Activated CD4-positive, alpha-beta T cell treated with anti-CD3 and anti-CD28 coated beads, Interleukin-2, amount 10 ng/mL, durations not matched to agents 24 days and 14 days (primary cell): ENCODE data around the gene ING5. TPM values are rescaled to one million over a fixed set of nuclear protein-coding genes. Genes with fewer than 3 reads are reported as not detected.

Experiments used
- DNase-seq: peaks from one replicate; pipeline ENCODE4 v3.0.0; 2022
- H3K27ac Mint-ChIP-seq: one replicate; pipeline ENCODE4 v1.8.0; 2022; ENCODE audit warnings: mild to moderate bottlenecking, mixed read lengths
- H3K27me3 Mint-ChIP-seq: one replicate; pipeline ENCODE4 v1.8.0; 2022; ENCODE audit warnings: mixed read lengths
- H3K36me3 Mint-ChIP-seq: one replicate; pipeline ENCODE4 v1.8.0; 2022; ENCODE audit warnings: low read depth, mild to moderate bottlenecking, mixed read lengths
- H3K4me1 Mint-ChIP-seq: one replicate; pipeline ENCODE4 v1.8.0; 2021; ENCODE audit warnings: mixed read lengths
- H3K4me3 Mint-ChIP-seq: one replicate; pipeline ENCODE4 v1.8.0; 2022; ENCODE audit warnings: mild to moderate bottlenecking, moderate library complexity, mixed read lengths
- H3K9me3 Mint-ChIP-seq: one replicate; pipeline ENCODE4 v1.8.0; 2021; ENCODE audit warnings: mixed read lengths
- intact Hi-C: fragments of 100-400 bp; cut with micrococcal nuclease; formaldehyde crosslinking; loops from one replicate; pipeline ENCODE4 v1.15.1; 2023
- total RNA-seq: library from RNA; stranded (reverse); gene quantifications from 2 replicates; pipeline ENCODE4 v1.2.3, GENCODE V29; 2022

The ING5 gene
- total RNA-seq, 1 donor from 2014 or later = 55.3 TPM

DNA sequence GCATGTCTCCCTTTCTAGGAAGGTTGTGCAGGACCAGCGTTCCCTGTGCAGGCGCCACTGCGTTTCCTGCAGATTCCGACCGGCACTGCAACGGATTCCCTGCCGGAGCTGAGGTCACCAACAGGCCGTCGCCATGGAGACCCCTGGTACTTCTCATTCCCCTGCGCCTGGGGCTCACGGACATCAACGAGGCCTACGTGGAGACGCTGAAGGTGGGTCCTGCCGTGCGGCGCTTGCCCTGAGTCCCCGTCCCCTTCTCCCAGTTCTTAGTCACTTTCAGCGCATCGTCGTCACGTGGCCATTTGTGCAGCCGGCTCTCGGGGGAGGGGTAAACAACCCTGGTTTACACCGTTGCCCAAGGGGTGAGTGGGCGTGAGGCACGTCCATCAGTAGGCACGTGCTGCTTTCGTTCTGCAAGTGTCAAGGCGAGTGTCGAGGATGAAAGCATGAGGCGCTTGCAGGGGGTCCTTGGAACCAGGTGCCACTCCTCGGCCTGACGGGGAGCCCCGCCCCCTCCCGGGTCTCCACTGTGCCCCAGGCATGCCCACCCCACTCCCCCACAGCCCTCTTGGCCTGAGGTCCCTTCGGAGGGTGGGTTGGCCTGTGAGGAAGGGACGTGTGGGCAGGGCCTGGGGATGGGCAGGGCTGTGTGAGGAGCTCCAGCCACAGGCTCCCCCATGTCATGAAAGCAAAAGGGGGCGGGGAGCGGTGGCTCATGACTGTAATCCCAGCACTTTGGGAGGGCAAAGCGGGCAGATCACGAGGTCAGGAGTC is 35.0 kb upstream of the ING5 start:
- peaks cover 21% of the 10 kb centered on the region for H3K36me3 Mint-ChIP-seq
- no peaks in the 10 kb centered on the region for H3K27me3 Mint-ChIP-seq
- no peak overlapping the region for H3K27ac Mint-ChIP-seq
- no peak for DNase-seq
- peaks cover 8% of the 10 kb centered on the region for H3K4me1 Mint-ChIP-seq
- intact Hi-C loops = no loop called here
- no peak overlapping the region for H3K4me3 Mint-ChIP-seq
- no peaks in the 10 kb centered on the region for H3K9me3 Mint-ChIP-seq

DNA sequence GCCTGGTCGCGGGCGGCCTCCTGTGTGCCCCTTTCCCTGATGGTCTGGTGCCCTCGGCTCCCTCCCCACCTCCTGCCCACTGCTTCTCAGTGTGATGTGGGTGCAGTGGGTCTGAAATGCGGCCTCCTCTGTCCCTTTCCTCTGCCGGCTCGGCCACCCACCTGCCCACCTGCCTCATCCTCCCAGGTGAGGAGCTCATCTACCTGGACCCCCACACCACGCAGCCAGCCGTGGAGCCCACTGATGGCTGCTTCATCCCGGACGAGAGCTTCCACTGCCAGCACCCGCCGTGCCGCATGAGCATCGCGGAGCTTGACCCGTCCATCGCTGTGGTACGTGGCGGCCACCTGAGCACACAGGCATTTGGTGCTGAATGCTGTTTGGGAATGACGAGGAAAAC is 33.5 kb upstream of the ING5 start:
- no peak for DNase-seq
- H3K27me3 Mint-ChIP-seq = no peaks in the 10 kb centered on the region
- H3K9me3 Mint-ChIP-seq = no peaks in the 10 kb centered on the region
- H3K4me1 Mint-ChIP-seq = peaks cover 8% of the 10 kb centered on the region
- intact Hi-C loops = no loop called here
- H3K27ac Mint-ChIP-seq = no peak overlapping the region
- H3K4me3 Mint-ChIP-seq = no peak overlapping the region
- H3K36me3 Mint-ChIP-seq = peaks cover 22% of the 10 kb centered on the region

DNA sequence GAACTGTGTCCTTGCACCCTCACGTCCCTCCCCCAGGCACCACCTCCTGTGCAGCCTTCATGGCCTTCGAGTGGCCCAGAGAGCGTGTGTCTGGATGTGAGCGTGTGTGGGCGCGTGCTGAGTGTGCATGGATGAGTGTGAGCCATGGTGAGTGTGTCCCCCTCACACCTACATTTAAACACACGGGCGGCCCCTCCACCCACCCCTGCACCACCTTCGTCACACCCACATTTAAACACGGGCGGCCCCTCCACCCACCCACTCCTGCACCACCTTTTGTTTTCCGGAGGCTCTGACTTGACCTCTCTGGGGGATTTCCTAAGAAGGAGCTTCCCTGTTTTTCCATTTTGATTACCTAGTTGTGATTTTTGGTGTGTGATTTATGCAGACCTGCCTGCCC is 33.0 kb upstream of the ING5 start:
- Mint-ChIP-seq H3K36me3 (peaks cover 23% of the 10 kb centered on the region), H3K27ac (no peak overlapping the region), H3K4me1 (peaks cover 10% of the 10 kb centered on the region), H3K27me3 (no peaks in the 10 kb centered on the region), H3K9me3 (no peaks in the 10 kb centered on the region), H3K4me3 (no peak overlapping the region)
- intact Hi-C loops = no loop called here
- no peak for DNase-seq

DNA sequence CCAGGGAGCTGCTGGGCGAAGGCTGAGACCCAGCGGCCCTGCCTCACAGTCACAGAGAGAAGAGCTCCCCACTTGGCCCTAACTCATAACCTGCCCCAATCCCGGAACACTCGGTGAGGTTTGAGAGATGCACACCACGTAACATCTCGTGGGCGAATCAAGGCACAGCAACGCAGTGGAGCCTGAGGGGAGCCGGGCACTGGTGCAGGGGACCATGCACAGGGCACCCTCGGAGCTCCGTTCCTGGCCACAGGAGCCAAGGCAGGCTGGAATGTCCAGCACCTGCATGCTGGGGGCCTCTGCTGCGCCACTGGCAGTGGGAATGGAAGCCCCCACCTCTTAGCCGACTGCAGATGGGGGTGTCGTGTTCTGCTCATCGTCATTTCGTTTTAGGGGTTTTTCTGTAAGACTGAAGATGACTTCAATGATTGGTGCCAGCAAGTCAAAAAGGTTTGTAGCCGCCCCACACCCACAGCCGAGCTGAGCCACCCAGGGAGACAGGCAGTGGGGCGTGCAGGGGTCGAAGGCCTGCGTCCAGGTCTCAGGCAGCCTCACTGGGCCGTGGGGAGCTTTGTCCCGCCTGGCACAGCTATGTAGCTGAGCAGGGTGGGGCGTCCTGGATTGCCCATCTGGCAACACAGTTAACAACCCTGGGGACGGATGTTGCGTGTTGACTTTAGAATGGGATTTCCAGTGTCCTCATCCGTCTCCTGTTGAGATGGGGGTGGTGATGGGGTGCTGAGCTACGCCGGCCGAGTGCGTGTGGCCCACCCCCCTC is 31.3 kb upstream of the ING5 start:
- DNase-seq = no peak
- Mint-ChIP-seq H3K27me3 (no peaks in the 10 kb centered on the region), H3K36me3 (peaks cover 29% of the 10 kb centered on the region), H3K4me1 (peaks cover 2% of the 10 kb centered on the region), H3K9me3 (no peaks in the 10 kb centered on the region), H3K27ac (no peak overlapping the region), H3K4me3 (no peak overlapping the region)
- intact Hi-C loops = no loop called here

DNA sequence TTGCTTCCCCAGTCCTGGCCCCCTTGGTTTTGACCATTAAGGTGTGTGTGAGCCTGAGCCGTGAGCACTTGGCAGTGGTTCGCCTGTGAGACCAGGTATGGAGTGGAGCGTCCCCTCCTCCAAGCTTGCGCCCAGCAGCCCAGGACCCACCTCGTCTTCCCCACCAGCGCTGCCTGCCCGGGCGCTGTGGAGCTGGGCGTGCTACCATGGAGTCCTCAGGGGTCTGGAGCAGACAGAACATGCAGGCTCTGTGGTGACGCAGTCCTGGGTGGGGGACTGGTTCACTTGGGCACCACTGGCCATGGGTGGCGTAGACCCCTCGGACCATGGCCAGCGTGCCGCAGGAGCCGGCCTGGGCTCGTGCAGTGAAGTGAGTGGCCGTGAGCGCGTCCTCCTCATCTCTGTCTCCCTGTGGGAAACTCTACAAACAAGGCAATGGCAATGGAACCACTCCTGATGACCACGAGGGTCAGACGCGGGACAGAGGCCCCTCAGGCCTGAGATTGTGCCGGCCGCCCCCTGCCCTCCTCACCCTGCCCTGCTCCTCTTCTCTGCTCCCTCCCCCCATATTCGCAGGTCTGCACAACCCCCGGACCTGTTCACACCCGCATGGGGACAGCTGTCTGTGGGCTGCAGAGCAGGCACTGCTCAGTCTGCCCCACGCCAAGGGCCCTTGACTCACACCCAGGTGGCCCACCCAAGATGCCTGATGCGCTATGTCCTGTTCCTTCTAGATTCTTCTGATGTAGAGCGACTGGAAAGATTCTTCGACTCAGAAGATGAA is 30.2 kb upstream of the ING5 start:
- Mint-ChIP-seq H3K36me3 (peaks cover 31% of the 10 kb centered on the region), H3K27ac (no peak overlapping the region)

DNA sequence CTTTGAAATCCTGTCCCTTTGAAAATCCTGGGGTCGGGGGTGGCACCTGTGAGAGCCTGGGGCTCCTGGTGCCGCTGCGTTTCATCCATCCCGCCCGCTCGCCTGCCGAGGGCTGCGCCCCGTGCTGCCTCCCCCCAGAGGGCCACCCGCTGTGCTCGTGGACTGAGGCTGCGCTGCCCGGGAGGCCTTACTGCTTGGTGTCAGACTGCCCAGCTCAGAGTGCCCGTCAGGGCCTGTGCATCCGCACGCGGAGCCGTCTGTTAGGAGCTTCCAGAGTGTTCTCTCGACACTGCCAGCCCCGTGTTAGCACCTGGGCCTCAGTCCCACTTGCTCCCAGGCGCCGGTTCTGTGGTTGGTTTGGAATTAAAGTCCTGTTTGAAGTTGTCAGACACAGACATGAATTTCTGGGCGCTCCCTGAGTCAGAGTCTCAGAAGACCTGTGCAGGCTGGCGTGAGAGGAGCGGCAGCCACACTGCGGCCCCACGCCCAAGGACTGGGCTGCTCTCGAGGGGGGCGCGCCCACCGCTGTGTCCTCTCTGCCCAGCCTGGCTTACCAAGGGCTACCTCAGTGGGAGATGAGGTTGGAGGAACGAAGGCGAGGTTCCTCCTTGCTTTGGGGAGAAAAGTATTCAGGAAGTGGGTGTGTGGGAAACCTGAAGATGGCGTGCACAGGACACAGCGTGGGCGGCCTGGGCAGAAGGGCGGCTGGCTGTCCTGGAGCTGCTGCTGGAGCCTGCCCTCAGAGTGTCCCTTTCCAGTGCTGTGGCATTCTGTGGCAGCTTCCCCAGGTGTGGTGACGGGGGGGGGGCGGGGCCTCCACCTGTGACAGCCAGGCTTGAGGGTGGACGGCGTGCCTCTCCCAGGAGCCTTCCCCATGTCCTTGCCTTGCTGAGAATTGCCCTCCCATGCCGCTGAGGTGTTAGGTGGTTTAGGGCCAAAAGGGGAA is 29.3 kb upstream of the ING5 start:
- no peak overlapping the region for H3K27ac Mint-ChIP-seq
- peaks cover 2% of the 10 kb centered on the region for H3K4me1 Mint-ChIP-seq
- no peak for DNase-seq
- intact Hi-C loops = no loop called here
- H3K36me3 Mint-ChIP-seq = peaks cover 31% of the 10 kb centered on the region
- H3K27me3 Mint-ChIP-seq = no peaks in the 10 kb centered on the region
- H3K9me3 Mint-ChIP-seq = no peaks in the 10 kb centered on the region
- no peak overlapping the region for H3K4me3 Mint-ChIP-seq

More for the DNA sequence above, 30.2 kb upstream of the ING5 start:
- intact Hi-C loops = no loop called here
- no peaks in the 10 kb centered on the region for H3K9me3 Mint-ChIP-seq
- no peaks in the 10 kb centered on the region for H3K27me3 Mint-ChIP-seq
- H3K4me3 Mint-ChIP-seq = no peak overlapping the region
- DNase-seq = no peak
- H3K4me1 Mint-ChIP-seq = peaks cover 2% of the 10 kb centered on the region

DNA sequence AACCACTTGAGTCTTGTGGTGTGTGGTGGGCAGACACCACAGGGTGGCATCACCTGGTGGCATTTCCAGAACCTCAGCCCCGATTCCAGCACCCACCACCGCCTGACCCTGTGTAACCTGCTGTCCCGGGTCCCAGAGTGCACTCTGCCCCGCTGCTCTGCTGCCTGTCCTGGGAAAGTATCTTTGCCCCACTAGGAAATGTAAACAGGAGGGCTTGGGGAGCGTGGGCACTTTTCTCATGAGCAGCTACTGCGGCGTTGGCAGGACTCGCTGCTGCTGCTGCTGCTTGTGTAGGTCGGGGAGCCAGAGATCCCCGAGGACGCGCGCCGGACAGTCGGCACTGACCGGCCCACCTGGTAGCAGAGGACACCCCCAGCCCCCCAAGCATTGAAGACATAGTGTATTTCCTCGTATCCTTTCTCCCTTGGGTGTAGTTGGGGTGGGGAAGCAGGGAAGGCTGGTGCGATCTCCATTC is 28.6 kb upstream of the ING5 start:
- DNase-seq = no peak
- no peak overlapping the region for H3K27ac Mint-ChIP-seq
- H3K4me3 Mint-ChIP-seq = no peak overlapping the region
- H3K27me3 Mint-ChIP-seq = no peaks in the 10 kb centered on the region
- H3K36me3 Mint-ChIP-seq = peaks cover 32% of the 10 kb centered on the region
- no peaks in the 10 kb centered on the region for H3K9me3 Mint-ChIP-seq
- intact Hi-C loops = no loop called here
- peaks cover 2% of the 10 kb centered on the region for H3K4me1 Mint-ChIP-seq

DNA sequence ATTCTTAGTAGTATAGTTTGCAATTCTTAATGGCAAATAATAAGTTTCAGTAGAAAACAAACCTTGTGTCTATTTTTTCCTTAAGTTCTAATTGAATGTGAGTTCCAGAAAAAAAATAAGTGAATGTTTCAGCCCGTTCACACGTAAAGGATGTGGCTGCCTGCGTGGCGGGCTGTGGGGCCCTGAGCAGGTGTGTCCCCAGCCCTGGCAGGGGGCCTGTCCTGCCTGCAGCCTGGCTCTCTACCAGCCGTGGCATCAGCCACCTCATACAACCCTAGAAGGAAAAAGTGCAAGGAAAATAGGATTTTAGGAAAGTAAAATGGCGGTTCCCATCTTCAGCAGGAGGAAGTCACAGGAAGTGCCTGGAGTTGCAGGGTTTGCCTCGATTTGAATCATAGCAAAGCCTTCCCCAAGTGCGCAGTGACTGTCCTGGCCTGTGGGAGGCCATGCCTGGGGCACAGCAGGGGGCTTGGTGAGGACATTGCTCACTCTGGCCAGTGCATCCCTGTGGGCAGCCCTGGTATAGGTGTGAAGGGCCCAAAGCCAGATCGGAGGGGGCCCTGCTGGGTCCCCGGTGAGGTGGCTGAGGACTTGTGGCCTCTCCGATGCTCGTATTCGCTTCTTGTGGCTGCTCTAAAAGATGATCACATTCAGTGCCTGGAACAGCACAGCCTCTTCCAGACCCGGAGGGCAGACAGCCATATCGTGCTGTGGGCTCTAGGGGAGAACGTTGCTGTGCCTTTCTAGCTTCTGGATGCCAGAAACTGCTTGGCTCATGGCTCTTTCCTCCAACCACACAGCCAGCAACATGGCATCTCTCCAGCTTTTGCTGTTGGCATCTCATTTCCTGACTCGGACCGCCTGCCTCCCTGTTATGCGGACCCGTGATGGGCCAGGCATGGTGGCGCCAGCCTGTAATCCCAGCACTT is 27.8 kb upstream of the ING5 start:
- no peak overlapping the region for H3K27ac Mint-ChIP-seq
- DNase-seq = no peak
- no peaks in the 10 kb centered on the region for H3K9me3 Mint-ChIP-seq
- H3K27me3 Mint-ChIP-seq = no peaks in the 10 kb centered on the region
- intact Hi-C loops = no loop called here
- peaks cover 2% of the 10 kb centered on the region for H3K4me1 Mint-ChIP-seq
- H3K4me3 Mint-ChIP-seq = no peak overlapping the region
- peaks cover 31% of the 10 kb centered on the region for H3K36me3 Mint-ChIP-seq

DNA sequence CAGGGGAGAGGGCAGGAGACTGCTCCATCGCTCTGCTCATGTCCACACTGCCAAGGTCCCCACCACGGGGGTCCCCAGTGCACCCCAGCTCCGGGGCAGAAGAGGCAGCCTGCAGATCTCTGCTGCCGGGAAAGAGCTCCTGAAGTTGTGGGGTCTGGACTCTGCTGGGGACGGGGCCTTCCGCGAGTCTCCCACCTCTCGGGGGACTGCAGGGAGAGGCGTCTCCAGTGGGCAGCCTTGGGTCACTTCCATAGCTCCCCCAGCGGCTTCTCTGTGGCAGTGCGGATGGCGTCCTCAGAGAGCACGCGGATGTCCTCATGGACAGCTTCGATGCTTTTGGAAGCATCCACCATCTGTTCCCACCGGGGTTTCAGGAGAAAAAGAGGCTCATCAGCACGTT is 26.0 kb upstream of the ING5 start:
- H3K36me3 Mint-ChIP-seq = peaks cover 33% of the 10 kb centered on the region
- DNase-seq = no peak
- no peaks in the 10 kb centered on the region for H3K27me3 Mint-ChIP-seq
- no peak overlapping the region for H3K27ac Mint-ChIP-seq
- no peaks in the 10 kb centered on the region for H3K9me3 Mint-ChIP-seq
- peaks cover 5% of the 10 kb centered on the region for H3K4me1 Mint-ChIP-seq
- H3K4me3 Mint-ChIP-seq = no peak overlapping the region
- intact Hi-C loops = no loop called here

DNA sequence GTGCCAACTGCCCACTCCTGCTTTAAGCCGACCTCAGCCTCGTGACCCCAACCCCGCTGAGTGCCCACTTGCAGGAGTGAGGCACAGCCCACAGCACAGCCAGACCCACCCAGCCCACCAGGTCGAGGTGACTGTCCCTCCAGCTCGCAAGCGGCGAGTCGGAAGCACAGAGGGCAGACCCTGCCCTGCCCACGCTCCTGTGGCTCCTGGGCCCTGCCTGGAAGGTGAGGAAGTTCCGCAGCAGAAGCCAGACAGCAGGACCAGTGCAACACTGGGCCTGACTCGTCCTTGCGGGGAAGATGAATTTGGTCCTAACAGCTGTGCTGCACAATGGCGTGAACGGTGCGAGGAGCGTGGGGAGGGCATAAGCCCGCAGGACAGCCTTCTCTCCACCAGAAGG is 25.2 kb upstream of the ING5 start:
- DNase-seq = no peak
- Mint-ChIP-seq H3K4me1 (peaks cover 9% of the 10 kb centered on the region), H3K4me3 (no peak overlapping the region), H3K27ac (peak overlapping the region; percentile 8), H3K9me3 (no peaks in the 10 kb centered on the region), H3K36me3 (peaks cover 40% of the 10 kb centered on the region), H3K27me3 (no peaks in the 10 kb centered on the region)
- intact Hi-C loops = no loop called here

DNA sequence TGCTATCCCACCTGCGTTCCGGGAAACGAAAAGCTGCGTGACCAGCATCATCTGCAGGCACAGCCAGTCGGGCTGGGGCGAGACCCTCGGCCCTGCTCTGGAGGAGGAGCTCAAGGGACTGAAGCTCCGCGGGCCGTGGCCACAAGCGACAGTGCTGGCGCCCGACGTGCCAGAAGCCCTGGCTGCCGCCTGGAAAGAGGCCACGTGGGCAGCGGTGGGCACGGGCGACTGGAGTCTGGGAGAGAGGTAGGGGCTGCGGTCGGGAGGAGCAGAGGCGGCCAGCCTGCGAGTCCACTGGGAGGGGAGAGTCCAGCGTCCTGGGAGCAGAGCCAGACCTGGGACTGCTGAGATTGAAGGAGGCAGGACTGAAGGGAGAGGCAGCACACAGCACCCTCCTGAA is 24.4 kb upstream of the ING5 start:
- Mint-ChIP-seq H3K4me1 (peaks cover 10% of the 10 kb centered on the region), H3K9me3 (no peaks in the 10 kb centered on the region), H3K4me3 (no peak overlapping the region), H3K27ac (no peak overlapping the region), H3K27me3 (no peaks in the 10 kb centered on the region), H3K36me3 (peaks cover 42% of the 10 kb centered on the region)
- DNase-seq = no peak
- intact Hi-C loops = no loop called here

DNA sequence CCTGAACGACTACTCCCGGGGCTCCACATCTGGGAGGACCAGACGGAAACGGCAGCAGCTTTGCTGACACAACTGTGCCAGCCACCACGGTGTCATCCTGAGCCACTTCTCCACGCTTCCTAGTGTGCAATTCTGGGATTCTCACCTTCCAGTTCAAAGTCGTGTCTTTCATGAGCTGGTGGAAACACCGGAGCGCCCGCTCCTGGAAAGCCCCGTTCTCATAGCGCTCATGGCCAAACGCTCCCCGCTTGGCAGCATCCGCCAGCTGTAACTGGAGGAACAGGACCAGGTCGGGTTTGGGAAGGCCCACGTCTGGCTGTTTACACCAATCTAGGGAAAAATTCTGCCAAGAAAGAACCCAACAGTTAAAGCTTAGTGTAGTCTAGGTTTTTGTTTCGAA is 23.5 kb upstream of the ING5 start:
- DNase-seq = no peak
- Mint-ChIP-seq H3K36me3 (peaks cover 47% of the 10 kb centered on the region), H3K9me3 (no peaks in the 10 kb centered on the region), H3K27ac (no peak overlapping the region), H3K4me1 (peaks cover 10% of the 10 kb centered on the region), H3K4me3 (no peak overlapping the region), H3K27me3 (no peaks in the 10 kb centered on the region)
- intact Hi-C loops = no loop called here
